Smooth muscle cell (in vitro differentiated cells): Measurements from ENCODE around the gene CKM. TPM values are rescaled to one million over a fixed set of nuclear protein-coding genes. Genes with fewer than 3 reads are reported as not detected.

ENCODE experiments used
- DNase-seq: peaks from one replicate; lab custom pipeline; 2025; ENCODE audit not compliant: unreplicated experiment; lab: John Stamatoyannopoulos, UW
- H2AFZ ChIP-seq: fragments of 200-600 bp; sonication (generic); 2 replicates; pipeline ENCODE4 v1.6.0; 2016; ENCODE audit warnings: antibody characterized with exemption, low read depth, mild to moderate bottlenecking
- H3F3A ChIP-seq: fragments of 200-600 bp; sonication (generic); 2 replicates; pipeline ENCODE4 v1.6.0; 2017; ENCODE audit warnings: antibody characterized with exemption, low read depth
- H3K27ac ChIP-seq: fragments of 200-600 bp; sonication (generic); 2 replicates; pipeline ENCODE4 v1.5.1; 2016; ENCODE audit warnings: low read depth, mild to moderate bottlenecking
- H3K27me3 ChIP-seq: fragments of 200-600 bp; sonication (generic); 2 replicates; pipeline ENCODE4 v1.6.1; 2016; ENCODE audit warnings: low read depth, mild to moderate bottlenecking
- H3K36me3 ChIP-seq: fragments of 200-600 bp; sonication (generic); 2 replicates; pipeline ENCODE4 v1.5.1; 2016; ENCODE audit warnings: low read depth
- H3K4me1 ChIP-seq: fragments of 200-600 bp; sonication (generic); 2 replicates; pipeline ENCODE4 v1.5.1; 2016; ENCODE audit warnings: low read depth
- H3K4me2 ChIP-seq: fragments of 200-600 bp; sonication (generic); 2 replicates; pipeline ENCODE4 v1.6.0; 2016; ENCODE audit warnings: mild to moderate bottlenecking
- H3K4me3 ChIP-seq: fragments of 200-600 bp; sonication (generic); 2 replicates; pipeline ENCODE4 v1.5.1; 2016; ENCODE audit warnings: mild to moderate bottlenecking
- H3K79me2 ChIP-seq: fragments of 200-600 bp; sonication (generic); 2 replicates; pipeline ENCODE4 v1.6.0; 2016; ENCODE audit warnings: low read depth, mild to moderate bottlenecking
- H3K9ac ChIP-seq: fragments of 200-600 bp; sonication (generic); 2 replicates; pipeline ENCODE4 v1.6.0; 2016; ENCODE audit warnings: low read depth
- H3K9me3 ChIP-seq: fragments of 200-600 bp; sonication (generic); replicated peaks from 2 replicates; pipeline ENCODE4 v1.5.1; 2016; ENCODE audit warnings: low read depth
- H4K20me1 ChIP-seq: fragments of 200-600 bp; sonication (generic); 2 replicates; pipeline ENCODE4 v1.6.0; 2016; ENCODE audit warnings: low read depth
- WGBS: methylation state at CpG from one replicate; pipeline ENCODE4 v1.1.7; 2016; ENCODE audit warnings: low lambda C conversion rate; 5-methylcytosine and 5-hydroxymethylcytosine counted together
- polyA plus RNA-seq: library from polyadenylated mRNA; unstranded; fragments of >200 nt; fragmentation: Nextera tagmentation; extraction: Ambion mirVana; gene quantifications from 2 replicates; pipeline ENCODE4 v1.2.1, GENCODE V29; 2016
- total RNA-seq: library from RNA; depleted of rRNA; stranded (reverse); fragments of >200 nt; gene quantifications from 2 replicates; pipeline ENCODE4 v1.2.3, GENCODE V29; 2014
- TF ChIP-seq, protein P1 (sequence below): fragments of 200-600 bp; sonication (generic); IDR thresholded peaks from 2 replicates; pipeline ENCODE4 v1.5.1; 2017; ENCODE audit warnings: borderline replicate concordance, mild to moderate bottlenecking, antibody characterized with exemption; ENCODE audit not compliant: insufficient read depth, poor library complexity, severe bottlenecking

Gene CKM
- total and polyA plus RNA-seq, 2 experiments from 2014 or later, result not detected

DNA sequence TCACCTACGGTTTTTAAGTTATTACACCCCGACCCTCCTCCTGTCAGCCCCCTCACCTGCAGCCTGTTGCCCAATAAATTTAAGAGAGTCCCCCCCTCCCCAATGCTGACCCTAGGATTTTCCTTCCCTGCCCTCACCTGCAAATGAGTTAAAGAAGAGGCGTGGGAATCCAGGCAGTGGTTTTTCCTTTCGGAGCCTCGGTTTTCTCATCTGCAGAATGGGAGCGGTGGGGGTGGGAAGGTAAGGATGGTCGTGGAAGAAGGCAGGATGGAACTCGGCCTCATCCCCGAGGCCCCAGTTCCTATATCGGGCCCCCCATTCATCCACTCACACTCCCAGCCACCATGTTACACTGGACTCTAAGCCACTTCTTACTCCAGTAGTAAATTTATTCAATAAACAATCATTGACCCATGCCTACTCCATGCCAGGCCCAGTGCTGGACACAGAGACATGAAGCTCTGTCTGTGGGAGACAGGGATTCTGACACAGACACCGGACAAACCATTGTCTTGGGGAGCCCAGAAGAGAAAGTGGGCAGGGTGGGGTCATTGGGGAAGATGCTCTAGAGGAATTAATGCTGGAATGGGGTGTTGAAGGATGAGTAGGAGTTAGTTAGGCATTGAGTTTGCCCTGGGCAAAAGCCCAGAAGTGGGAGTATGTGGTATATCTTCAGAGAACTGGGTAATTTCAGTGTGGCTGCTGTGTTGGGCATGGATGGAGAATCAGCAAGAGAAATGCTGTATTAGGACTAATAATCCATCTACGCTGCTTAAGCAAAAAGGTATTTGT, 19.2 kb downstream of the CKM start:
- no peaks in the 10 kb centered on the region for H3K36me3 ChIP-seq
- H3K9me3 ChIP-seq, result no peaks in the 10 kb centered on the region
- H3K27me3 ChIP-seq, result no peaks in the 10 kb centered on the region
- no peaks in the 10 kb centered on the region for H3F3A ChIP-seq
- H3K27ac ChIP-seq, result no peak overlapping the region
- H3K9ac ChIP-seq, result no peak overlapping the region
- WGBS, result 98% methylated on average over 12 of the region's 12 CpGs
- no peaks in the 10 kb centered on the region for H4K20me1 ChIP-seq
- H3K4me2 ChIP-seq, result no peak overlapping the region
- no peak overlapping the region for H2AFZ ChIP-seq
- H3K4me1 ChIP-seq, result no peaks in the 10 kb centered on the region
- no peak overlapping the region for H3K4me3 ChIP-seq
- DNase-seq, result no peak
- TF ChIP-seq, protein P1, sequence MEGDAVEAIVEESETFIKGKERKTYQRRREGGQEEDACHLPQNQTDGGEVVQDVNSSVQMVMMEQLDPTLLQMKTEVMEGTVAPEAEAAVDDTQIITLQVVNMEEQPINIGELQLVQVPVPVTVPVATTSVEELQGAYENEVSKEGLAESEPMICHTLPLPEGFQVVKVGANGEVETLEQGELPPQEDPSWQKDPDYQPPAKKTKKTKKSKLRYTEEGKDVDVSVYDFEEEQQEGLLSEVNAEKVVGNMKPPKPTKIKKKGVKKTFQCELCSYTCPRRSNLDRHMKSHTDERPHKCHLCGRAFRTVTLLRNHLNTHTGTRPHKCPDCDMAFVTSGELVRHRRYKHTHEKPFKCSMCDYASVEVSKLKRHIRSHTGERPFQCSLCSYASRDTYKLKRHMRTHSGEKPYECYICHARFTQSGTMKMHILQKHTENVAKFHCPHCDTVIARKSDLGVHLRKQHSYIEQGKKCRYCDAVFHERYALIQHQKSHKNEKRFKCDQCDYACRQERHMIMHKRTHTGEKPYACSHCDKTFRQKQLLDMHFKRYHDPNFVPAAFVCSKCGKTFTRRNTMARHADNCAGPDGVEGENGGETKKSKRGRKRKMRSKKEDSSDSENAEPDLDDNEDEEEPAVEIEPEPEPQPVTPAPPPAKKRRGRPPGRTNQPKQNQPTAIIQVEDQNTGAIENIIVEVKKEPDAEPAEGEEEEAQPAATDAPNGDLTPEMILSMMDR, result no peak
- H3K79me2 ChIP-seq, result no peaks in the 10 kb centered on the region

DNA sequence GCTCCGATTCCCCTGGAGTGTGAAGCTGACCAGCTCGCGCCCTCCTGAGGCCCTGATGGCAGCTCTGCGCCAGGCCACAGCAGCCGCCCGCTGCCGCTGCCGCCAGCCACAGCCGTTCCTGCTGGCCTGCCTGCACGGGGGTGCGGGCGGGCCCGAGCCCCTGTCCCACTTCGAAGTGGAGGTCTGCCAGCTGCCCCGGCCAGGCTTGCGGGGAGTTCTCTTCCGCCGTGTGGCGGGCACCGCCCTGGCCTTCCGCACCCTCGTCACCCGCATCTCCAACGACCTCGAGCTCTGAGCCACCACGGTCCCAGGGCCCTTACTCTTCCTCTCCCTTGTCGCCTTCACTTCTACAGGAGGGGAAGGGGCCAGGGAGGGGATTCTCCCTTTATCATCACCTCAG, 20.3 kb downstream of the CKM start:
- H3K4me3 ChIP-seq, result no peak overlapping the region
- 96% methylated on average over 27 of the region's 27 CpGs for WGBS
- TF ChIP-seq, protein P1, result no peak
- no peak overlapping the region for H2AFZ ChIP-seq
- no peak for DNase-seq
- H3K79me2 ChIP-seq, result no peaks in the 10 kb centered on the region
- H3K36me3 ChIP-seq, result no peaks in the 10 kb centered on the region
- H3K27ac ChIP-seq, result no peak overlapping the region
- H3K9ac ChIP-seq, result no peak overlapping the region
- H3F3A ChIP-seq, result no peaks in the 10 kb centered on the region
- no peak overlapping the region for H3K4me2 ChIP-seq
- no peaks in the 10 kb centered on the region for H4K20me1 ChIP-seq
- H3K4me1 ChIP-seq, result no peaks in the 10 kb centered on the region
- H3K9me3 ChIP-seq, result no peaks in the 10 kb centered on the region
- H3K27me3 ChIP-seq, result no peaks in the 10 kb centered on the region

DNA sequence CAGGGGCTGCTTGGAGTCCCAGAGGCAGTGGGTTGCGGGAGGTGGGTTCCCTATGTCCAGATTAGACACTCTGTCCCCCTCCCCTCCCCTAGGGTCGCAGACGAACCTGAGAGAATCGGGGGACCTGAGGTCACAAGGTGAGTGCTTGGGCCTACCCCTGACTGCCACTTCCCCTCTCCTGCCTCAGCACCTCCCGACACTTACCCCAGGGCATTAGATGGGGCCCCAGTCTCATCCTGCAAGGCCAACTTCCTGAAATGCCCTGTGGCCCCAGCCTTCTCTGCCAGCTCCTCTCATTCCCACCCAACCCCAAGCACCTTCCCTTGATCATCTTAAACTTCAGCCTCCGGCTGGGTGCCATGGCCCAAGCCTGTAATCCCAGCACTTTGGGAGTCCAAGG, 23.0 kb downstream of the CKM start:
- 92% methylated on average over 6 of the region's 6 CpGs for WGBS
- H3K36me3 ChIP-seq, result peaks cover 4% of the 10 kb centered on the region
- TF ChIP-seq, protein P1, result no peak
- H3K27ac ChIP-seq, result no peak overlapping the region
- H3K79me2 ChIP-seq, result no peaks in the 10 kb centered on the region
- H3K9ac ChIP-seq, result no peak overlapping the region
- no peaks in the 10 kb centered on the region for H3K9me3 ChIP-seq
- H3K27me3 ChIP-seq, result no peaks in the 10 kb centered on the region
- no peaks in the 10 kb centered on the region for H3K4me1 ChIP-seq
- H3F3A ChIP-seq, result no peaks in the 10 kb centered on the region
- H3K4me3 ChIP-seq, result no peak overlapping the region
- no peak overlapping the region for H3K4me2 ChIP-seq
- no peaks in the 10 kb centered on the region for H4K20me1 ChIP-seq
- H2AFZ ChIP-seq, result no peak overlapping the region
- DNase-seq, result no peak

DNA sequence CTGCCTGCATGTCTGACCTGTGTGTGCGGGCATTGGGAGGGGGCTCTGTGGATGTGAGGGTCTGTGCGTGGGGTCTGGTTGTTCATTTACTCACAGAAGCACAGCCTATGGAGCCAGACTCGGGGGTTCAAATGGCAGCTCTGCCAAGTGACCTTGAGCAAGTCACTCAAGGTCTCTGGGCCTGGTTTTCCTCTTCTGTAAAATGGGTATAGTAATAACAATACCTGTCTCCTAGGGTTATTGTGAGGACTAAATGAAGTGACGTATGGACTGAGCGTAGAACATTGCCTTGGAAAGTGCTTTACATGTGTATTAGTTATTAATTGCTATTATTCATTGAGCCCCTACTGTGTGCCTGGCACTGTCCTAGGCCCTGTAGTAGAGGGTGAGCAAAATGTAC, 24.4 kb downstream of the CKM start:
- Histone ChIP-seq H3K9me3 (no peaks in the 10 kb centered on the region), H2AFZ (no peak overlapping the region), H3K27me3 (no peaks in the 10 kb centered on the region), H3F3A (no peaks in the 10 kb centered on the region), H3K4me3 (no peak overlapping the region), H3K4me1 (no peaks in the 10 kb centered on the region), H3K9ac (no peak overlapping the region), H3K79me2 (no peaks in the 10 kb centered on the region), H4K20me1 (no peaks in the 10 kb centered on the region), H3K36me3 (peaks cover 9% of the 10 kb centered on the region), H3K4me2 (no peak overlapping the region), H3K27ac (no peak overlapping the region)
- no peak for DNase-seq
- 95% methylated on average over 5 of the region's 5 CpGs for WGBS
- TF ChIP-seq, protein P1, result no peak
